ENCODE measurements around the gene GRK1.
A peak's percentile ranks its signal among the peaks of the same experiment; 100 is the strongest.

The GRK1 gene

GRCh38 chr13:113670541-113670940 is 3.5 kb downstream of the GRK1 start:
- no peak for TF ChIP-seq CTCF (IDR thresholded peaks at IDR 0.05; ENCODE audit: poor library complexity, severe bottlenecking)
- Histone ChIP-seq H3K27me3 (ENCODE audit: insufficient read depth, poor library complexity, severe bottlenecking) (no peaks in the 10 kb centered on the region), H3K27ac (ENCODE audit: poor library complexity, severe bottlenecking) (no peak overlapping the region), H3K36me3 (ENCODE audit: low read depth) (no peaks in the 10 kb centered on the region), H3K4me1 (ENCODE audit: insufficient read depth, poor library complexity, severe bottlenecking) (no peaks in the 10 kb centered on the region), H3K9me3 (ENCODE audit: severe bottlenecking) (no peaks in the 10 kb centered on the region), H3K4me3 (ENCODE audit: severe bottlenecking) (no peak overlapping the region)
- ATAC-seq (ENCODE audit: low read depth) (no peak), DNase-seq (ENCODE audit: low spot score) (no peak)

- H3K36me3 ChIP-seq (ENCODE audit: low read depth) = no peaks in the 10 kb centered on the region
- no peaks in the 10 kb centered on the region for H3K27me3 ChIP-seq (ENCODE audit: insufficient read depth, poor library complexity, severe bottlenecking)
- H3K9me3 ChIP-seq (ENCODE audit: severe bottlenecking) = no peaks in the 10 kb centered on the region
- no peak overlapping the region for H3K4me3 ChIP-seq (ENCODE audit: severe bottlenecking)
- no peak overlapping the region for H3K27ac ChIP-seq (ENCODE audit: poor library complexity, severe bottlenecking)
- DNase-seq (ENCODE audit: low spot score) (peak; percentile 43), ATAC-seq (ENCODE audit: low read depth) (no peak)
- TF ChIP-seq CTCF (IDR thresholded peaks at IDR 0.05; ENCODE audit: poor library complexity, severe bottlenecking) = no peak
- no peaks in the 10 kb centered on the region for H3K4me1 ChIP-seq (ENCODE audit: insufficient read depth, poor library complexity, severe bottlenecking)
Measured at GRCh38 chr13:113671066-113672001, 4.3 kb downstream of the GRK1 start.

- Histone ChIP-seq H3K27me3 (ENCODE audit: insufficient read depth, poor library complexity, severe bottlenecking) (no peaks in the 10 kb centered on the region), H3K9me3 (ENCODE audit: severe bottlenecking) (no peaks in the 10 kb centered on the region), H3K27ac (ENCODE audit: poor library complexity, severe bottlenecking) (no peak overlapping the region), H3K4me3 (ENCODE audit: severe bottlenecking) (no peak overlapping the region), H3K4me1 (ENCODE audit: insufficient read depth, poor library complexity, severe bottlenecking) (no peaks in the 10 kb centered on the region), H3K36me3 (ENCODE audit: low read depth) (no peaks in the 10 kb centered on the region)
- DNase-seq (ENCODE audit: low spot score) (peak; percentile 66), ATAC-seq (ENCODE audit: low read depth) (no peak)
- no peak for TF ChIP-seq CTCF (IDR thresholded peaks at IDR 0.05; ENCODE audit: poor library complexity, severe bottlenecking)
Measured at GRCh38 chr13:113672002-113672651, 5.1 kb downstream of the GRK1 start.

- no peaks in the 10 kb centered on the region for H3K27me3 ChIP-seq (ENCODE audit: insufficient read depth, poor library complexity, severe bottlenecking)
- ATAC-seq (ENCODE audit: low read depth) = no peak
- no peak for DNase-seq (ENCODE audit: low spot score)
- no peaks in the 10 kb centered on the region for H3K9me3 ChIP-seq (ENCODE audit: severe bottlenecking)
- TF ChIP-seq CTCF (IDR thresholded peaks at IDR 0.05; ENCODE audit: poor library complexity, severe bottlenecking) = no peak
- H3K27ac ChIP-seq (ENCODE audit: poor library complexity, severe bottlenecking) = no peak overlapping the region
- H3K4me3 ChIP-seq (ENCODE audit: severe bottlenecking) = no peak overlapping the region
- no peaks in the 10 kb centered on the region for H3K4me1 ChIP-seq (ENCODE audit: insufficient read depth, poor library complexity, severe bottlenecking)
- H3K36me3 ChIP-seq (ENCODE audit: low read depth) = no peaks in the 10 kb centered on the region
Measured at GRCh38 chr13:113722921-113723320, 55.9 kb downstream of the GRK1 start.

Measured in RWPE2 (cell line).